DOHH2 (cell line): Measurements from ENCODE around the gene AUTS2.

Experiments used
- CTCF ChIP-seq: fragments of 200-600 bp; sonication (generic); IDR thresholded peaks from one replicate; pipeline ENCODE4 v1.5.1; 2014; ENCODE audit warnings: antibody characterized with exemption, mild to moderate bottlenecking, low read depth, low read length; ENCODE audit not compliant: poor library complexity, severe bottlenecking
- EZH2phosphoT487 ChIP-seq: fragments of 200-600 bp; sonication (generic); IDR thresholded peaks from 2 replicates; pipeline ENCODE4 v1.6.1; 2017; ENCODE audit warnings: borderline replicate concordance, mild to moderate bottlenecking, antibody characterized with exemption, low read length, moderate library complexity, mixed read lengths

- TF ChIP-seq CTCF (no peak), EZH2phosphoT487 (no peak)
Measured at GRCh38 chr7:70091362-70091761, 493.1 kb downstream of the AUTS2 start.
